GM12801 (cell line): Measurements from ENCODE around the gene NDUFB10.

Experiments
- TF ChIP-seq, protein P1 (sequence below): IDR thresholded peaks from one replicate; pipeline ENCODE4 v1.5.1; 2011; ENCODE audit warnings: control low read depth; ENCODE audit not compliant: insufficient read length; ENCODE audit errors: extremely low read depth

NDUFB10 gene

DNA sequence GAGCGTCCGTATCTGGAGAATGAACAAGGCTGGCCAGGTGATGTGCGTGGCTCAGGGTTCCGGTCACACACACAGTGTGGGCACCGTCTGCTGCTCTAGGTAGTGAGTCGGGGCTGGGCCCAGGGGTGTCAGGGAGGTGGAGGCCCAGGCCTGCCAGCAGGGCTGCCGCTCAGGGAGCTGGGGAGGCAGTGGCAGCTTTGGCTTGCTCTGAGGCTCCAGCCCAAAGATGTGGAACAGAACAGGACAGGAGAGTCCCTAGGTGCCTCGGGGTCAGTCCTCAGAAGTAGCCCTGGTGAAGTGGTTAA, 16.8 kb downstream of the NDUFB10 start:
- TF ChIP-seq, protein P1, sequence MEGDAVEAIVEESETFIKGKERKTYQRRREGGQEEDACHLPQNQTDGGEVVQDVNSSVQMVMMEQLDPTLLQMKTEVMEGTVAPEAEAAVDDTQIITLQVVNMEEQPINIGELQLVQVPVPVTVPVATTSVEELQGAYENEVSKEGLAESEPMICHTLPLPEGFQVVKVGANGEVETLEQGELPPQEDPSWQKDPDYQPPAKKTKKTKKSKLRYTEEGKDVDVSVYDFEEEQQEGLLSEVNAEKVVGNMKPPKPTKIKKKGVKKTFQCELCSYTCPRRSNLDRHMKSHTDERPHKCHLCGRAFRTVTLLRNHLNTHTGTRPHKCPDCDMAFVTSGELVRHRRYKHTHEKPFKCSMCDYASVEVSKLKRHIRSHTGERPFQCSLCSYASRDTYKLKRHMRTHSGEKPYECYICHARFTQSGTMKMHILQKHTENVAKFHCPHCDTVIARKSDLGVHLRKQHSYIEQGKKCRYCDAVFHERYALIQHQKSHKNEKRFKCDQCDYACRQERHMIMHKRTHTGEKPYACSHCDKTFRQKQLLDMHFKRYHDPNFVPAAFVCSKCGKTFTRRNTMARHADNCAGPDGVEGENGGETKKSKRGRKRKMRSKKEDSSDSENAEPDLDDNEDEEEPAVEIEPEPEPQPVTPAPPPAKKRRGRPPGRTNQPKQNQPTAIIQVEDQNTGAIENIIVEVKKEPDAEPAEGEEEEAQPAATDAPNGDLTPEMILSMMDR: no peak

DNA sequence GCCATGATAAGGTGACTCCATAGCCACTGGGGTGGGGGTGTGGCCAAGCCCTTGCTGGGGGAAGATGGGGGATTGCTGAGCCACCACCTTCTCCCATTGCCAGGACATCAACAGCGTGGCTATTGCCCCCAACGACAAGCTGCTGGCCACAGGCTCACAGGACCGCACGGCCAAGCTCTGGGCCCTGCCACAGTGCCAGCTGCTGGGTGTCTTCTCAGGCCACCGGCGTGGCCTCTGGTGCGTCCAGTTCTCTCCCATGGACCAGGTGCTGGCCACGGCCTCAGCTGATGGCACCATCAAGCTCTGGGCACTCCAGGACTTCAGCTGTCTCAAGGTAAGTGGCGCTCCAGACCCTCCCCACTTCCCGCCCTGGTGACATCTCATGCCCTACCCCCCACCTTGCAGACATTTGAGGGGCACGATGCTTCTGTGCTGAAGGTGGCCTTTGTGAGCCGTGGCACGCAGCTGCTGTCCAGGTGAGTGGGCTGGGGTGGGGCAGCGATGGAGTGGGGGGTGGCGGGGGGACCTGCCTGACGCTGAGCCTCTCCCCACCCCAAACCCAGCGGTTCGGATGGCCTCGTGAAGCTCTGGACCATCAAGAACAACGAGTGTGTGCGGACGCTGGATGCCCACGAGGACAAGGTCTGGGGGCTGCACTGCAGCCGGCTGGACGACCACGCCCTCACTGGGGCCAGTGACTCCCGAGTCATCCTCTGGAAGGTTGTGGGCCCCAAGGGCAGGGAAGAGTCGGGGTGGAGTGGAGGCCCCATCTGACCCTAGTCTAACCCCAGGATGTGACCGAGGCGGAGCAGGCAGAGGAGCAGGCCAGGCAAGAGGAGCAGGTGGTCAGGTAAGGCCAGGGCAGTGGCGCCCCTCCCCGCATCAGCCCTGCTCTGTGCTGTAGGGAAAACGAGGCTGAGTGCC, 17.9 kb downstream of the NDUFB10 start:
- TF ChIP-seq, protein P1: no peak

DNA sequence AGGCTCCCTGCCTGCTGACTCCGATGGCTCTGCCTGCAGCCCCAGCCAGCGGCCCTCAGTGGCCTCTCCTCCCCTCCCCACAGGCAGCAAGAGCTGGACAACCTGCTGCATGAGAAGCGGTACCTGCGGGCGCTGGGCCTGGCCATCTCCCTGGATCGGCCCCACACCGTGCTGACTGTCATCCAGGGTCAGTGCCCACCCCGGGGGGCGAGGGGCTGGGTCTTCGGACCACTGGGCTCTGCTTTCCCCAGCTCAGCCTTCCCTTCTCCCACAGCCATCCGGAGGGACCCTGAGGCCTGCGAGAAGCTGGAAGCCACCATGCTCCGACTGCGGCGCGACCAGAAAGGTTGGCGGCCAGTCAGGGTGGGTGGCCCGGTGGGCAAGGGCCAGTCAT, 18.5 kb downstream of the NDUFB10 start:
- TF ChIP-seq, protein P1: no peak

DNA sequence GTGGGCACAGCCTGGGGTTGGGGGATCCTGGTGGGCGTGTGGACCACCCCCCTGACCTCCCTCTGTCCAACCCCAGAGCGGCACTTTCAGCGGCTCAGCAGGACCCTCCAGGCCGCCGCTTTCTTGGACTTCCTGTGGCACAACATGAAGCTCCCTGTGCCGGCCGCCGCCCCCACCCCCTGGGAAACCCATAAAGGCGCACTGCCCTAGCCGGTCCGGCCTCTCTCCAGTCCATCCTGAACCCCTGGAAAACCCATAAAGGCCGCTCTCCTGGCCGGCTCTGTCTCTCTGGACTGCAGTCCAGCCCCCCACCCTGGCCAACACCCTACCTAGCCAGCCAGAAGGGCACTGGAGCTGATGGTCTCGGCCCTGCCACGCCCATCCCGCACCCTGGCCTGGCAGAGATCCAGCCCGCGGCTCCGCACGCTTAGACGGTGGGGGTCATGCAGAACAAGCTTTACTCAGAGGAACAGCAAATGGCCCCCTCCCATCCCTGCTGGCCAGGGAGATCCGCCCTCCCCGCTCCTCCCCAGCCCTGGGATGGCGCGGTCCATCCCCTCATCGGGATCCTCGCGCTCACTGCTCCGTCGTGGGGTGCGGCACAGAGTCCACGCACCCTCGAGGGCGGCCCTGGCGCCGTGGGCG, 19.3 kb downstream of the NDUFB10 start:
- TF ChIP-seq, protein P1: no peak

DNA sequence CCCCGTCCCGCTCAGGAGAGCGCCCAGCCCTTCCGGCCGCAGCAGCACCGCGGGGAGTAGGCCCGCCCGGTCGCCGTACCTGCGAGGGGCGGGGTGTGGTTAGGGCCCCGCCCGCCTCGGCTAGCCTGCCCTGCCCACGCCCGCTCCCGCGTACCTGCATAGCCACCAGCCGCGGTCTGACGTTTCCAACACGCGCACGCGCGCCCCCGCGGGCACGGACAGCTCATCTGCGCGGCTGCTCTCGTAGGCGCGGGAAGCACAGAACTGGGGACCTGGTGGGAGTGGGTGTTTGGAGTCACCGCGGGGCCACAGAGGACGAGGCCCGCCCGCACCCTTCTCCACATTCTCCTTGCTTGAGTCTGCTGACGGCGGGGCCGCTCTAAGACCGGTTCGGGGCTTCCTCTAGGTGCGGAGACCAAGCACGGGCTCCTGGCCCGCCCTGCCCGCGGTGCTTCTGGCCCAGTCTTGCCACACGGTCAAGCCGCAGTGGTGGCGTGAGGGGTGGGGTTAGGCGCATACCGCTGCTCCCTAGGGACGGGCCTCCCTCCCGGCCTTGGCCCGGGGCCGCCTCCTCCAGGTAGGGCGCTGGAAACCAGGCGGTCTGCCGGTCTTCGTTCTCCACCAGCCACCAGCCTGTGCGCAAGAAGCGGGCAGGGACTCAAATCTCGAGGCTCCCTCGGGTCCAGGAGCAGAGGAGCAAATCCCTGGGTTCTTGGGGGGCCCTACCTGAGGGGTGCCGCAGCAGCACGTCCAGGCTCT, 20.1 kb downstream of the NDUFB10 start:
- TF ChIP-seq, protein P1: no peak

DNA sequence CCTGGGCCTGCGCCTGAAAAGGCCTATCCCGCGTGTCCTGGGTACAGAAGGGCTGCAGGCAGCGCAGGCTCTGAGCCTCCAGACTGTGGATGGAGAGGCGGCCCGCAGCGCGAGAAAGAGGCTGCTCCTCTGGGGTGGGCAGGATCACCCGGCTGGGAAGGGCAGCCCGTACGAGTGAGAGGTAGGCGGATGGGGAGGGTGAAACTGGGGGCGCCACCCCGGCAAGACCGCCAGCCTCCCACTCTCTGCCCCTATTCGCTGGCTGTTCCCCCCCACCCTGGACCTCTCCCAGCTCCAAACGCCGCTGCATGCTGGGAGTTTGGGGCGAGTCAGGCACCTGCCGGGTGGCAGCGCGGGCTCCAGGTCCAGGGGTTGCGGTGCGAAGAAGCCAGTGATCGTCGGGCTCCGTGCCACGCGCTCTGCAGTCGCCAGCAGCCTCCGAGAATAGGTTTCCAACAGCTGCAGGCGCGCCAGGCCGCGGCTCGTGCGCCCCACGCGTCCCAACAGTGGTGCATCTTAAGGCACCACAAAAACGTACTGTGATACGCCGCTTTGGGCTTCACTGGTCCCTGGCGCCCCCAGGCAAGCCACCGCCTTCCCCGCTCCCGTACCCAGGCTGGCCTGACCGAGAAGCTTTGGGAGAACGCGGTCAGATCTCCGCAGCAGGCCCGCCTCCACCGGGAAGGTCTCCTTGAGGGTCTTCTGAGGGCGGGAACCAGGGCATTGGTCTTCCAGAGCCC, 20.9 kb downstream of the NDUFB10 start:
- TF ChIP-seq, protein P1: no peak

DNA sequence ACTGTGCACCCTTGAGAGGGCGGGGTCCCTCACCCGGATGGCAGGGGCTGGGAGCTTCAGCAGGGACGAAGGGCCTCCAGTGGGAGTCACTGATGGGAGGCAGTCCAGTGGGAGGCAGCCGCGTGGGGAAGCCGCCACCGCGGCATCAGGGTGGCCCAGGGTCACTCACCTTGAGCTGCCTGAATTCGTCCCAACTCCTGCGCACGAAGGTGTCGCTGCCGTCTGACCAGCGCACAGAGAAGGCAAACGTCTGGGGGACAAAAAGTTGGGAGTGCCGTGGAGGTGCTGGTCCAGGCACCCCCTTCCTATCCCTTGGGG, 21.4 kb downstream of the NDUFB10 start:
- TF ChIP-seq, protein P1: no peak
